Measurements from ENCODE around the gene NBPF26.
"Not testable (repeated sequence)": the region's sequence is repeated elsewhere in the genome, so short reads cannot be mapped to it uniquely, and the experiment has no call there.

Gene NBPF26
- long read RNA-seq, donor 1, result 0 reads
- long read RNA-seq, donor 2, result 0 reads
- long read RNA-seq, donor 3, result 0 reads
- long read RNA-seq, donor 4, result 0 reads
- long read RNA-seq, donor 5, result 0 reads
- long read RNA-seq, donor 6, result 0 reads
- long read RNA-seq, donor 7, partial matches to known transcripts, result 9 of 9 reads
- long read RNA-seq, donor 7, other reads (novel, unspliced or antisense), result 0 of 9 reads
- long read RNA-seq, donor 8, result 0 reads

GRCh38 chr1:120723715-120724402, at the start of gene NBPF26:
Gene NBPF26, plus strand, starts transcription at chr1:120723945.
- not testable (repeated sequence) for DNase-seq

GRCh38 chr1:120680106-120680819, 43.5 kb upstream of the NBPF26 start:
- DNase-seq, result not testable (repeated sequence)

GRCh38 chr1:120680938-120681337, 42.8 kb upstream of the NBPF26 start:
- not testable (repeated sequence) for DNase-seq

DNA sequence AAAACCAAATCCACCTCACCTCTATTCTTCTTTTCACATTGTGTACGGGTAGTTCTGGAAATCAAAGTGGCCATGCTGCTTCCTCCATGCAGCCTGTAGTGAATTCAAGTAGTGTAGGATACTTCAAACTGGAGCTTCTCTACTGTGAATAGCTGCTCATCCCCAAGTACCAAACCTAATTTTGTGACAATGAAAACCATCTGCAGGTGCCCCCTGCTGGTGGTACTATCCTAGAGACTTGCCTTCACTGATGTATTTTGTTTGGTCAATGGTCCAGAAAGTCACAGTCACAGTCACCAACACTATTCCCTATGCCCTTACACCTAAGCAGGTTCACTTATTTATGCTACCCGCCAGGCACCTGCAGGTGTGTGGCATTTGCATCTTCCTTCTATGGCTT, 39.3 kb upstream of the NBPF26 start:
- DNase-seq, result not testable (repeated sequence)

DNA sequence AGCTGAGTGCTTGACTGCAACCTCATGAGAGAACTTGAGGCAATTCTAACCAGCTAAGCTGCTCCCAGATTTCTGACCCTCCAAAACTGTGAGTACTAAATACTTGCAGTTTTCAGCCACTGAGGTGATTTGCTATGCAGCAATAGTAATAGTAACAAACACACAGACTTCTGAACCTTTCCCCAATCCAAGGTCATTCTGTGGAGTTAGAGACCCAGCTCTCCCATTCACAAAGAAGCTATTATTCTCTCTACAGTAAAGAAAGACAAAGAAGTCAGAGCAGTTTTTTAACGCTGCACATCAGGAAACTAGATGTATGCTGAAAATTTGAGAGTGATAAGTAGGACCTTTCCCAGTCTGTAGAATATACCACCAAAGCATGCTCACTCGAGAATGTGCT, 38.1 kb upstream of the NBPF26 start:
- not testable (repeated sequence) for DNase-seq

- not testable (repeated sequence) for DNase-seq
Measured at GRCh38 chr1:120687250-120687649, 36.5 kb upstream of the NBPF26 start.

- DNase-seq, result not testable (repeated sequence)
Measured at GRCh38 chr1:120700807-120701562, 22.8 kb upstream of the NBPF26 start.

GRCh38 chr1:120723358-120723714, 409 bp upstream of the NBPF26 start:
- not testable (repeated sequence) for DNase-seq

- not testable (repeated sequence) for DNase-seq
Measured at GRCh38 chr1:120724507-120724906, 762 bp downstream of the NBPF26 start.

- DNase-seq, result not testable (repeated sequence)
Measured at GRCh38 chr1:120728811-120729210, 5.1 kb downstream of the NBPF26 start.

GRCh38 chr1:120769090-120769489, 45.3 kb downstream of the NBPF26 start:
- DNase-seq, result not testable (repeated sequence)

GRCh38 chr1:120805452-120805851, 81.7 kb downstream of the NBPF26 start:
- DNase-seq, result not testable (repeated sequence)

DNA sequence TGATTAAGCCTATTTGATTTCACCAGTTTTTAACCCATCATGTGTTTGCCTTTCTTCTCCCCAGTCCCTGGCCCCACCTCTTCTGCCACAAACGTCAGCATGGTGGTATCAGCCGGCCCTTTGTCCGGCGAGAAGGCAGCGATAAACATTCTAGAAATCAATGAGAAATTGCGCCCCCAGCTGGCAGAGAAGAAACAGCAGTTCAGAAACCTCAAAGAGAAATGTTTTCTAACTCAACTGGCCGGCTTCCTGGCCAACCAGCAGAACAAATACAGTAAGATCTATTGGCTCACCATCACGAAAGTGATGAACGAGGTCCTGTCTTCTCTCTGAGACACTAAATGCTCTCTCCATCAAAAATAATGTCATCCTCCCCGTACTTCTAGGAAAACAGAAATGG, 88.1 kb downstream of the NBPF26 start:
- DNase-seq, result not testable (repeated sequence)

- not testable (repeated sequence) for DNase-seq
Measured at GRCh38 chr1:120825051-120825450, 101.3 kb downstream of the NBPF26 start.

DNA sequence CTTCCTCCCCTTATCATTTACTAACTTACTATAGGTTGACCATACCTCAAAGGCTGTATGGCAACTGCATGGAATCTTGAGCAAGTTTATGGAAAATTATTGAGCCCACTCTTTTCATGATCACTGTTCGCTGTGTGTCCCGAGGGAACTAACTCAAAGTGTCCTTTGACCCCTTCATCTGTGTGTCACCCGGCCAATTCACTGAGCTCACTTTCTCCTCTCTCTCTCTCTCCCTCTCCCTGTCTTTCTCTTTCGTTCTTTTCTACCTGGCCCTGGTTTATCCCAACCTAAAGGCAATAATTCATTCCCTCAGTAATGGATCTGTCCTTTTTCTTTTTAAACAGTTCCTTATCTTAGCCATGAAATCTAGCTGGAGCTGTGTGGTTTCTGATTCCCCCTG, 102.9 kb downstream of the NBPF26 start:
- DNase-seq, result not testable (repeated sequence)

GRCh38 chr1:120844186-120844944, 120.6 kb downstream of the NBPF26 start:
- DNase-seq, result not testable (repeated sequence)

- not testable (repeated sequence) for DNase-seq
Measured at GRCh38 chr1:120844945-120845330, 121.2 kb downstream of the NBPF26 start.

DNA sequence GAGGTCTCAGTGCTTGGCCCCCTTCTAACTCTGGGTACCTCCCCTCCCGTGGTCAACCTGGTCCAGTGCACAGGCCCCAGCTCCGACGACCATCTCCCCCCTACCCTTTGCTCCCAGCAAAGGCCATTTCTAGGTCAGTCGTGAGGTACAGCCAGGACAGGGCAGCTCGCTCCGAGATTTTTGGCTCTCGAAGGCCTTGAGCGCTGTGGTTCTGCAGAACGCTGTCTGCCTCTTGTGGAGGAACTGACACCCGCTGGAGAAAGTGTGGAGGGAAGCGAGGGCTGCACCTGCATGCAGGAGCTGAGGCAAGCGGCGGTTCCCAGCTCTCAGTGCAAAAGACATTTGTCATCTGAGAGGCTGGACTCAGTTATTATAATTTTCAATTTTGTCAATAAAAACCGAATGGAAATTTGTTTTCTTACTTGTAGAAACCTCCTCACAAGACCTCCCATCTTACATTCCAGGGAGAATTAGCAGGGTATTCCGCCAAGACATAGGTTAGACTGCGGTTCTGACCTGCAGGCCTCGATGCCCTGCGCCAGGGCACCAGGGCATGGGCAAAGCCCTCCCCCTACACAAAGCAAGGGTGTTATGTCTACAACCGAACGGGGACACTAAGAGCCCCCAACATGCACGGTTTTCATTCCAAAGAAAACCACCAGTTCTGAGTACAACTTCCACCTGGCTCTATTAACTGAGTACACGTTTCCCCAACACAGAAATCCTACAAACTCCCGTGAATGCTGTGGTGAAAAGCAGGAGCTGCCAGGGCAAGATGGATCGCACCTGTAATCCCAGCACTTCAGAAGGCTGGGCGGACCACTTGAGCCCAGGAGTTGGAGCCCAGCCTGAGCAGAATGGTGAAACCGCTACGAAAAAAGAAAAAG, 125.9 kb downstream of the NBPF26 start:
- not testable (repeated sequence) for DNase-seq

DNA sequence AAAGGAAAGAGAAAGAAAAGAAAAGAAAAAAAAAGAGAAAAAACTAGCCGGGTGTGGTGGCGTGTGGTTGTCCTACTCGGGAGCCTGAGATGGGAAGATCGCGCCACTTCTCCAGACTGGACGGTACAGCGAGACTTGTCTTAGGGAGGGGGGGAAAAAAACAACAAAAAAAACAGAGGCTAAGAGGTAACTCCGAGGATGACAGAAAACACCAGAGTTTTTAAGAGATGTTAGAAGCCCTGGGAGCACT, 126.5 kb downstream of the NBPF26 start:
- DNase-seq, result not testable (repeated sequence)

DNA sequence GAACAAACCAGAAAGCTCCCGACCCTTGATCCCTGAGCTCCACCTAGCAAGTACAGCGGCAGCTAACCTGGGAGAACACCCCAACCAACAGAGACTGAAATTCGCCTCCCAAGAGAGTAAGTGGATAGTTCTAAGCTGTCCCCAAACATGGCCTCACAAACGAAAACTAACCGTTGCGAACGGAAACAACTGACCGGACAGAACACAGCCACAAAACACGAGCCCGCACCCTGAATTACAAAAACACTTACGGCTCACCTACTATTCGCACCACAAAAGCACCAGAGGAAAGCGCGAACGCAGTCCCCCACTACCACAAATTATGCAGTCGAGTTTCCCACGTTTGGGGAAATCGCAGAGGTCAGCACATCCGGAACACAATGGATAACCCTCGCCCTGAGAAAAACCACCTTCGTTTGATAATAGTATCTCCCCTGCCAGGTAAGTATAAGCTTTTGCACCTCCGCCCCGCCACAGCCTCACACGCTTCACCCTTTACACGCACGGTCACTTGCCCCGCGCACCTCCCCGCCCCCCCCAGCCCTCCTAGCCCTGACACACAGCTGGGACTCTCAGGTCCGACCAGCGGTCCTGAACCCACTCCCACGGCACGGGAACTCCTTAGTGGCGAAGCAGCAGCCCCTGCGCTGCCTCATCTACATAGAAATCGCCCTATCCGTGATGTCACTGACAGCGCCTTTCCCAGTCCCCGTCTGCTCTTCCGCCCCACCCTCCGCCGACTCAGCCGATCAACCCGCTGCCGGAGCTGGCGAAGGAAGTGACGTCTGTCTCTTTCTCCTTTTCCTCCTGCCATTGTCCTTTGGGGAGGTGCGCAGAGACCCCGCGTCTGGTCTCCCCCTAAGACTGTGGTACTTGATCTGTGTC, 127.0 kb downstream of the NBPF26 start:
- DNase-seq, result not testable (repeated sequence)
